Adipose tissue (tissue), 3 donors: ENCODE results near the gene PTPRD. TPM values are rescaled to one million over a fixed set of nuclear protein-coding genes. Genes with fewer than 3 reads are reported as not detected.

ENCODE experiments used
- H3K27ac ChIP-seq: one replicate; pipeline ENCODE4 v1.5.1; 2013; ENCODE audit warnings: low read depth, low read length
- WGBS, 3 donors: extraction: QIAGEN DNeasy Blood & Tissue Kit; methylation state at CpG; one replicate each; pipeline ENCODE4 v1.1.7; 2013; 5-methylcytosine and 5-hydroxymethylcytosine counted together
- polyA plus RNA-seq, 3 donors: library from polyadenylated mRNA; stranded (reverse); fragments of 200-250 nt; gene quantifications; one replicate each; pipeline ENCODE4 v1.2.3, GENCODE V29; 2013
- donor health status: healthy with polysubstance abuse.
- donor health status: Bipolar disorder and iron deficiency.
- donor health status: healthy.

PTPRD gene
- polyA plus RNA-seq, 3 donors, result 1.4 to 3.9 (median 2.1) TPM

- 59 to 84% (median 73%) methylated on average over 2 of the region's 2 CpGs for WGBS, 3 donors
- H3K27ac ChIP-seq, result no peak overlapping the region
Observed at GRCh38 chr9:9283159-9283986, 1329.4 kb downstream of the PTPRD start.

GRCh38 chr9:9275601-9276000 lies 1337.2 kb downstream of the PTPRD start:
- WGBS, 3 donors, result 80 to 85% (median 82%) methylated on average over 4 of the region's 4 CpGs
- no peak overlapping the region for H3K27ac ChIP-seq

- WGBS, 3 donors, result 68 to 77% (median 76%) methylated on average over 3 of the region's 3 CpGs
Observed at GRCh38 chr9:9257999-9258498, 1354.8 kb downstream of the PTPRD start.

GRCh38 chr9:9246726-9247125 lies 1366.1 kb downstream of the PTPRD start:
- 48 to 78% (median 62%) methylated on average over 2 of the region's 2 CpGs for WGBS, 3 donors
- H3K27ac ChIP-seq, result no peak overlapping the region

More at GRCh38 chr9:9257999-9258498, 1354.8 kb downstream of the PTPRD start:
- H3K27ac ChIP-seq, result no peak overlapping the region

- H3K27ac ChIP-seq, result no peak overlapping the region
Observed at GRCh38 chr9:9231946-9232345, 1380.9 kb downstream of the PTPRD start.

GRCh38 chr9:9229269-9229668 lies 1383.5 kb downstream of the PTPRD start:
- 76 to 81% (median 78%) methylated on average over 3 of the region's 3 CpGs for WGBS, 3 donors

GRCh38 chr9:9223175-9223574 lies 1389.6 kb downstream of the PTPRD start:
- no peak overlapping the region for H3K27ac ChIP-seq

More at GRCh38 chr9:9229269-9229668, 1383.5 kb downstream of the PTPRD start:
- H3K27ac ChIP-seq, result no peak overlapping the region

- 80 to 86% (median 80%) methylated on average over 1 of the region's 1 CpG for WGBS, 3 donors
- H3K27ac ChIP-seq, result no peak overlapping the region
Observed at GRCh38 chr9:9222730-9223129, 1390.1 kb downstream of the PTPRD start.

GRCh38 chr9:9216934-9217333 lies 1395.9 kb downstream of the PTPRD start:
- 89 to 92% (median 90%) methylated on average over 2 of the region's 2 CpGs for WGBS, 3 donors
- H3K27ac ChIP-seq, result no peak overlapping the region

GRCh38 chr9:9215050-9215449 lies 1397.8 kb downstream of the PTPRD start:
- WGBS, 3 donors, result 75 to 89% (median 87%) methylated on average over 2 of the region's 2 CpGs

GRCh38 chr9:9214066-9214465 lies 1398.7 kb downstream of the PTPRD start:
- no peak overlapping the region for H3K27ac ChIP-seq
- WGBS, 3 donors, result 29 to 70% (median 57%) methylated on average over 6 of the region's 6 CpGs

More at GRCh38 chr9:9215050-9215449, 1397.8 kb downstream of the PTPRD start:
- H3K27ac ChIP-seq, result no peak overlapping the region

- no peak overlapping the region for H3K27ac ChIP-seq
- 82 to 90% (median 87%) methylated on average over 3 of the region's 3 CpGs for WGBS, 3 donors
Observed at GRCh38 chr9:9212963-9213362, 1399.8 kb downstream of the PTPRD start.

- H3K27ac ChIP-seq, result no peak overlapping the region
- 33 to 77% (median 69%) methylated on average over 1 of the region's 1 CpG for WGBS, 3 donors
Observed at GRCh38 chr9:9202276-9202675, 1410.5 kb downstream of the PTPRD start.

- 40 to 44% (median 43%) methylated on average over 1 of the region's 1 CpG for WGBS, 3 donors
- H3K27ac ChIP-seq, result no peak overlapping the region
Observed at GRCh38 chr9:9186086-9186485, 1426.7 kb downstream of the PTPRD start.

GRCh38 chr9:9182431-9182830 lies 1430.4 kb downstream of the PTPRD start:
- WGBS, 3 donors, result 49 to 73% (median 72%) methylated on average over 2 of the region's 2 CpGs

GRCh38 chr9:9177081-9177480 lies 1435.7 kb downstream of the PTPRD start:
- WGBS, 3 donors, result 27 to 66% (median 56%) methylated on average over 1 of the region's 1 CpG
- no peak overlapping the region for H3K27ac ChIP-seq

More at GRCh38 chr9:9182431-9182830, 1430.4 kb downstream of the PTPRD start:
- H3K27ac ChIP-seq, result no peak overlapping the region

GRCh38 chr9:9174358-9174757 lies 1438.4 kb downstream of the PTPRD start:
- H3K27ac ChIP-seq, result no peak overlapping the region

- 82 to 94% (median 82%) methylated on average over 1 of the region's 1 CpG for WGBS, 3 donors
- no peak overlapping the region for H3K27ac ChIP-seq
Observed at GRCh38 chr9:9173264-9173663, 1439.5 kb downstream of the PTPRD start.

- H3K27ac ChIP-seq, result no peak overlapping the region
- 24 to 43% (median 41%) methylated on average over 4 of the region's 4 CpGs for WGBS, 3 donors
Observed at GRCh38 chr9:9170439-9171134, 1442.2 kb downstream of the PTPRD start.
